ENCODE measurements around the gene EFNA2.

- TF ChIP-seq, protein P1, sequence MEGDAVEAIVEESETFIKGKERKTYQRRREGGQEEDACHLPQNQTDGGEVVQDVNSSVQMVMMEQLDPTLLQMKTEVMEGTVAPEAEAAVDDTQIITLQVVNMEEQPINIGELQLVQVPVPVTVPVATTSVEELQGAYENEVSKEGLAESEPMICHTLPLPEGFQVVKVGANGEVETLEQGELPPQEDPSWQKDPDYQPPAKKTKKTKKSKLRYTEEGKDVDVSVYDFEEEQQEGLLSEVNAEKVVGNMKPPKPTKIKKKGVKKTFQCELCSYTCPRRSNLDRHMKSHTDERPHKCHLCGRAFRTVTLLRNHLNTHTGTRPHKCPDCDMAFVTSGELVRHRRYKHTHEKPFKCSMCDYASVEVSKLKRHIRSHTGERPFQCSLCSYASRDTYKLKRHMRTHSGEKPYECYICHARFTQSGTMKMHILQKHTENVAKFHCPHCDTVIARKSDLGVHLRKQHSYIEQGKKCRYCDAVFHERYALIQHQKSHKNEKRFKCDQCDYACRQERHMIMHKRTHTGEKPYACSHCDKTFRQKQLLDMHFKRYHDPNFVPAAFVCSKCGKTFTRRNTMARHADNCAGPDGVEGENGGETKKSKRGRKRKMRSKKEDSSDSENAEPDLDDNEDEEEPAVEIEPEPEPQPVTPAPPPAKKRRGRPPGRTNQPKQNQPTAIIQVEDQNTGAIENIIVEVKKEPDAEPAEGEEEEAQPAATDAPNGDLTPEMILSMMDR (IDR thresholded peaks at IDR 0.05), result no peak
- TF ChIP-seq POLR2A (IDR thresholded peaks at IDR 0.05), result no peak
Observed at GRCh38 chr19:1240925-1241324, 44.7 kb upstream of the EFNA2 start.

Measured in uterus (tissue), 2 donors.